RPMI8226 (cell line): ENCODE measurements around the gene ECHS1.
"Not testable (repeated sequence)": the region's sequence is repeated elsewhere in the genome, so short reads cannot be mapped to it uniquely, and the experiment has no call there.

Experiments used
- DNase-seq: peaks from one replicate; pipeline ENCODE4 v3.0.0-alpha.2; 2015

ECHS1 gene

GRCh38 chr10:133377025-133377817 lies 4.1 kb upstream of the ECHS1 start:
- DNase-seq: no peak

- not testable (repeated sequence) for DNase-seq
Measured at GRCh38 chr10:133376183-133376582, 3.0 kb upstream of the ECHS1 start.

- DNase-seq: no peak
Measured at GRCh38 chr10:133375357-133376115, 2.4 kb upstream of the ECHS1 start.

- DNase-seq: no peak
Measured at GRCh38 chr10:133372507-133372906, 647 bp downstream of the ECHS1 start.

- DNase-seq: no peak
Measured at GRCh38 chr10:133370030-133370786, 2.9 kb downstream of the ECHS1 start.

- DNase-seq: no peak
Measured at GRCh38 chr10:133368153-133368552, 5.0 kb downstream of the ECHS1 start.

- not testable (repeated sequence) for DNase-seq
Measured at GRCh38 chr10:133367461-133367860, 5.7 kb downstream of the ECHS1 start.

GRCh38 chr10:133366751-133367150 lies 6.4 kb downstream of the ECHS1 start:
- no peak for DNase-seq

- no peak for DNase-seq
Measured at GRCh38 chr10:133366130-133366478, 7.0 kb downstream of the ECHS1 start.

GRCh38 chr10:133365461-133366129 lies 7.6 kb downstream of the ECHS1 start:
- DNase-seq: no peak

- no peak for DNase-seq
Measured at GRCh38 chr10:133364645-133365431, 8.3 kb downstream of the ECHS1 start.

- no peak for DNase-seq
Measured at GRCh38 chr10:133362846-133363245, 10.3 kb downstream of the ECHS1 start.

- DNase-seq: no peak
Measured at GRCh38 chr10:133361773-133362441, 11.2 kb downstream of the ECHS1 start.

- DNase-seq: no peak
Measured at GRCh38 chr10:133361227-133361626, 11.9 kb downstream of the ECHS1 start.

GRCh38 chr10:133359972-133360610 lies 13.1 kb downstream of the ECHS1 start:
- no peak for DNase-seq

- peak; percentile 20 for DNase-seq
Measured at GRCh38 chr10:133359554-133359971, 13.6 kb downstream of the ECHS1 start.

GRCh38 chr10:133358925-133359310 lies 14.2 kb downstream of the ECHS1 start:
- DNase-seq: no peak

GRCh38 chr10:133358162-133358924 lies 14.8 kb downstream of the ECHS1 start:
- DNase-seq: no peak

- peak; percentile 60 for DNase-seq
Measured at GRCh38 chr10:133357285-133358161, 15.6 kb downstream of the ECHS1 start, which contains the start of gene FUOM. Gene FUOM, minus strand, starts transcription at chr10:133358019. Its CDS starts 12 bp downstream, at chr10:133358007.
